H1 (cell line): ENCODE results near the gene CELF2.

Experiments used
- CBX5 ChIP-seq: fragments of 300-800, 300-1000 bp; sonication (generic); IDR thresholded peaks from 2 replicates; pipeline ENCODE4 v1.7.1; 2016; ENCODE audit warnings: antibody characterized with exemption, low read length, low read depth
- EZH2 ChIP-seq: fragments of 200-600 bp; sonication (generic); IDR thresholded peaks from 2 replicates; pipeline ENCODE4 v1.7.1; 2012; ENCODE audit warnings: low read depth, mild to moderate bottlenecking, moderate library complexity, low read length, inconsistent platforms; ENCODE audit not compliant: severe bottlenecking
- JUN ChIP-seq: IDR thresholded peaks from 2 replicates; pipeline ENCODE4 v1.6.1; 2011; ENCODE audit warnings: low read depth, mild to moderate bottlenecking, improper control_type of control experiment, low read length
- JUND ChIP-seq: IDR thresholded peaks from 2 replicates; pipeline ENCODE4 v1.6.1; 2011; ENCODE audit warnings: mild to moderate bottlenecking, improper control_type of control experiment, low read length
- NRF1 ChIP-seq: IDR thresholded peaks from 2 replicates; pipeline ENCODE4 v1.6.1; 2011; ENCODE audit warnings: mild to moderate bottlenecking, low read depth, low read length, improper control_type of control experiment
- POLR2A ChIP-seq, 2 experiments: IDR thresholded peaks; 1 replicate in 1 of 2; 2 replicates in 1 of 2; pipeline ENCODE4 v1.6.1; 2011; ENCODE audit warnings: low read depth in 2 of 2, low read length in 2 of 2, mild to moderate bottlenecking in 2 of 2; ENCODE audit errors: control extremely low read depth in 1 of 2
- SIN3A ChIP-seq, 2 experiments: IDR thresholded peaks in 1 of 2; conservative IDR thresholded peaks in 1 of 2; 2 replicates each; pipeline ENCODE4 v1.6.1; 2011 to 2012; ENCODE audit warnings: low read length in 2 of 2, improper control_type of control experiment in 1 of 2, low read depth in 1 of 2, mild to moderate bottlenecking in 1 of 2
- SIRT6 ChIP-seq: IDR thresholded peaks from one replicate; pipeline ENCODE4 v1.7.1; 2012; ENCODE audit warnings: low read length, inconsistent platforms
- SP1 ChIP-seq: IDR thresholded peaks from 2 replicates; pipeline ENCODE4 v1.6.1; 2011; ENCODE audit warnings: low read depth, low read length
- SUZ12 ChIP-seq: fragments of 200-600 bp; sonication (generic); IDR thresholded peaks from 2 replicates; pipeline ENCODE4 v1.6.1; 2012; ENCODE audit warnings: mild to moderate bottlenecking, inconsistent platforms, low read length, moderate library complexity, mixed read lengths
- TAF1 ChIP-seq: IDR thresholded peaks from 2 replicates; pipeline ENCODE4 v1.6.1; 2011; ENCODE audit warnings: mild to moderate bottlenecking, low read depth, low read length
- TCF12 ChIP-seq: IDR thresholded peaks from 2 replicates; pipeline ENCODE4 v1.6.1; 2011; ENCODE audit warnings: low read depth, mild to moderate bottlenecking, low read length
- TF ChIP-seq, protein P1 (sequence below), 3 experiments: IDR thresholded peaks; 1 replicate in 2 of 3; 2 replicates in 1 of 3; pipeline versions ENCODE4 v1.5.1 to v1.6.1; 2011; ENCODE audit warnings: low read length in 3 of 3, mild to moderate bottlenecking in 3 of 3, inconsistent platforms in 2 of 3, low read depth in 1 of 3, moderate library complexity in 1 of 3; ENCODE audit not compliant: insufficient read depth in 1 of 3; ENCODE audit errors: control extremely low read depth in 1 of 3

DNA sequence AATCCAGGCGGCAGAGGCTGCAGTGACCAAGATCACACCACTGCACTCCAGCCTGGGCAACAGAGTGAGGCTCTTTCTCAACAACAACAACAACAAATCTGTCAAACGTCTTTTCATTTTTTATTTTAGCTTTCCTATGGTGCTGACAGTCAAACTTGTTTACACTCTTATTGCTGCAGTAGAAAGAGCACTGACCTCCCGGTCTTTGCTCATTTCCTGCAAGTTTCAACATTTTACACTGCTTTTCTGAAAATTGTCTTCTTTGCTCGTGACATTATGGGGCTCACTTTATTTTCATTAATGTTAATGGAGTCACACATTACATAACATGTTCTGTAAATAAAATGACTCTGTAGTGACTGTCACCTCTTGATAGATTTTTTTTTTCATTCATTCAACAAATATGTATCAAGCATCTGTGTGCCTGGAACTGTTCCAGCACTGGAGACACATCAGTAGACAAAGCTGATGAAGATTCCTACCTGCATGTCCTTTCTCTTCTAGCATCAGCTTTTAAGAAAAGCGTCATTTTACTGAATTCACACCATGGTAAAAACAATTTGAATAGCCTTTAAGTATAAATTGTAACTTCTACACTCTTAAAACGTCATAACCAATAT, 277.3 kb downstream of the CELF2 start:
- TF ChIP-seq SIRT6 (no peak), SIN3A (conservative IDR thresholded peaks at IDR 0.05 in 1 of 2, IDR thresholded peaks at IDR 0.05 in 1 of 2; ENCODE audit: low read depth in 1 of 2, low read length in 2 of 2) (no peak), CBX5 (no peak), TAF1 (no peak), POLR2A (IDR thresholded peaks at IDR 0.05; ENCODE audit: control extremely low read depth in 1 of 2, low read depth in 2 of 2, low read length in 2 of 2) (no peak), TCF12 (no peak), JUN (no peak), EZH2 (no peak), SUZ12 (no peak), JUND (no peak), SP1 (no peak), NRF1 (no peak)
- TF ChIP-seq, protein P1, sequence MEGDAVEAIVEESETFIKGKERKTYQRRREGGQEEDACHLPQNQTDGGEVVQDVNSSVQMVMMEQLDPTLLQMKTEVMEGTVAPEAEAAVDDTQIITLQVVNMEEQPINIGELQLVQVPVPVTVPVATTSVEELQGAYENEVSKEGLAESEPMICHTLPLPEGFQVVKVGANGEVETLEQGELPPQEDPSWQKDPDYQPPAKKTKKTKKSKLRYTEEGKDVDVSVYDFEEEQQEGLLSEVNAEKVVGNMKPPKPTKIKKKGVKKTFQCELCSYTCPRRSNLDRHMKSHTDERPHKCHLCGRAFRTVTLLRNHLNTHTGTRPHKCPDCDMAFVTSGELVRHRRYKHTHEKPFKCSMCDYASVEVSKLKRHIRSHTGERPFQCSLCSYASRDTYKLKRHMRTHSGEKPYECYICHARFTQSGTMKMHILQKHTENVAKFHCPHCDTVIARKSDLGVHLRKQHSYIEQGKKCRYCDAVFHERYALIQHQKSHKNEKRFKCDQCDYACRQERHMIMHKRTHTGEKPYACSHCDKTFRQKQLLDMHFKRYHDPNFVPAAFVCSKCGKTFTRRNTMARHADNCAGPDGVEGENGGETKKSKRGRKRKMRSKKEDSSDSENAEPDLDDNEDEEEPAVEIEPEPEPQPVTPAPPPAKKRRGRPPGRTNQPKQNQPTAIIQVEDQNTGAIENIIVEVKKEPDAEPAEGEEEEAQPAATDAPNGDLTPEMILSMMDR (IDR thresholded peaks at IDR 0.05; ENCODE audit: control extremely low read depth in 1 of 3, insufficient read depth in 1 of 3, low read depth in 1 of 3, low read length in 3 of 3), result no peak
